ENCODE results near the gene HDAC10.
"Not testable (repeated sequence)": the region's sequence is repeated elsewhere in the genome, so short reads cannot be mapped to it uniquely, and the experiment has no call there.

The HDAC10 gene

GRCh38 chr22:50284479-50284878 is 33.4 kb upstream of the HDAC10 start:
- DNase-seq, result no peak

GRCh38 chr22:50283821-50284220 is 32.8 kb upstream of the HDAC10 start:
- DNase-seq, result no peak

- no peak for DNase-seq
These were observed 31.5 kb upstream of the HDAC10 start for GRCh38 chr22:50282361-50283155.

GRCh38 chr22:50281957-50282356 is 30.9 kb upstream of the HDAC10 start:
- DNase-seq, result no peak

- no peak for DNase-seq
These were observed 30.3 kb upstream of the HDAC10 start for GRCh38 chr22:50281384-50281760.

- DNase-seq, result no peak
These were observed 29.8 kb upstream of the HDAC10 start for GRCh38 chr22:50280708-50281383.

GRCh38 chr22:50280022-50280707 is 29.1 kb upstream of the HDAC10 start:
- no peak for DNase-seq

- DNase-seq, result no peak
These were observed 28.0 kb upstream of the HDAC10 start for GRCh38 chr22:50278956-50279619.

GRCh38 chr22:50278461-50278860 is 27.4 kb upstream of the HDAC10 start:
- no peak for DNase-seq

GRCh38 chr22:50277761-50278160 is 26.7 kb upstream of the HDAC10 start:
- DNase-seq, result no peak

- DNase-seq, result peak; percentile 37
These were observed 25.1 kb upstream of the HDAC10 start for GRCh38 chr22:50276143-50276542.

GRCh38 chr22:50275181-50276055 is 24.4 kb upstream of the HDAC10 start:
- no peak for DNase-seq

GRCh38 chr22:50274771-50275170 is 23.7 kb upstream of the HDAC10 start:
- no peak for DNase-seq

GRCh38 chr22:50274311-50274710 is 23.2 kb upstream of the HDAC10 start:
- no peak for DNase-seq

- DNase-seq, result not testable (repeated sequence)
These were observed 22.7 kb upstream of the HDAC10 start for GRCh38 chr22:50273781-50274180.

GRCh38 chr22:50273352-50273751 is 22.3 kb upstream of the HDAC10 start:
- not testable (repeated sequence) for DNase-seq

GRCh38 chr22:50272044-50272802 is 21.2 kb upstream of the HDAC10 start:
- DNase-seq, result no peak

- no peak for DNase-seq
These were observed 20.5 kb upstream of the HDAC10 start for GRCh38 chr22:50271519-50271970.

- peak; percentile 45 for DNase-seq
These were observed 19.8 kb upstream of the HDAC10 start for GRCh38 chr22:50270666-50271394.

GRCh38 chr22:50269970-50270665 is 19.1 kb upstream of the HDAC10 start, which contains the start of gene MAPK11:
MAPK11 (minus strand) TSS chr22:50270380; CDS start chr22:50270292, 88 bp downstream.
- DNase-seq, result peak; percentile 56
